ENCODE data around the gene TRIM72. TPM values are rescaled to one million over a fixed set of nuclear protein-coding genes. Genes with fewer than 3 reads are reported as not detected.

TRIM72 gene
- total RNA-seq, 1 donor from 2014 or later = 0.04 TPM

GRCh38 chr16:31202414-31203375, 11.2 kb upstream of the TRIM72 start, which contains the start of gene PYCARD:
PYCARD (minus strand) TSS chr16:31202760; CDS start chr16:31202690, 70 bp downstream.
- H3K36me3 Mint-ChIP-seq = peaks cover 10% of the 10 kb centered on the region
- no peaks in the 10 kb centered on the region for H3K9me3 Mint-ChIP-seq
- DNase-seq (ENCODE audit: low spot score in 2 of 2, unreplicated experiment in 2 of 2) = peak in 1 of 2 experiments; percentile 52
- peaks cover 62% of the 10 kb centered on the region for H3K27me3 Mint-ChIP-seq (ENCODE audit: low read depth)
- peaks cover 13% of the 10 kb centered on the region for H3K4me1 Mint-ChIP-seq
- TF ChIP-seq, protein P1, sequence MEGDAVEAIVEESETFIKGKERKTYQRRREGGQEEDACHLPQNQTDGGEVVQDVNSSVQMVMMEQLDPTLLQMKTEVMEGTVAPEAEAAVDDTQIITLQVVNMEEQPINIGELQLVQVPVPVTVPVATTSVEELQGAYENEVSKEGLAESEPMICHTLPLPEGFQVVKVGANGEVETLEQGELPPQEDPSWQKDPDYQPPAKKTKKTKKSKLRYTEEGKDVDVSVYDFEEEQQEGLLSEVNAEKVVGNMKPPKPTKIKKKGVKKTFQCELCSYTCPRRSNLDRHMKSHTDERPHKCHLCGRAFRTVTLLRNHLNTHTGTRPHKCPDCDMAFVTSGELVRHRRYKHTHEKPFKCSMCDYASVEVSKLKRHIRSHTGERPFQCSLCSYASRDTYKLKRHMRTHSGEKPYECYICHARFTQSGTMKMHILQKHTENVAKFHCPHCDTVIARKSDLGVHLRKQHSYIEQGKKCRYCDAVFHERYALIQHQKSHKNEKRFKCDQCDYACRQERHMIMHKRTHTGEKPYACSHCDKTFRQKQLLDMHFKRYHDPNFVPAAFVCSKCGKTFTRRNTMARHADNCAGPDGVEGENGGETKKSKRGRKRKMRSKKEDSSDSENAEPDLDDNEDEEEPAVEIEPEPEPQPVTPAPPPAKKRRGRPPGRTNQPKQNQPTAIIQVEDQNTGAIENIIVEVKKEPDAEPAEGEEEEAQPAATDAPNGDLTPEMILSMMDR (IDR thresholded peaks at IDR 0.05; ENCODE audit: unreplicated experiment) = no peak
- H3K27ac Mint-ChIP-seq = peak within 1 kb of the TSS; percentile 16
- H3K4me3 Mint-ChIP-seq = peak within 1 kb of the TSS; percentile 79

DNA sequence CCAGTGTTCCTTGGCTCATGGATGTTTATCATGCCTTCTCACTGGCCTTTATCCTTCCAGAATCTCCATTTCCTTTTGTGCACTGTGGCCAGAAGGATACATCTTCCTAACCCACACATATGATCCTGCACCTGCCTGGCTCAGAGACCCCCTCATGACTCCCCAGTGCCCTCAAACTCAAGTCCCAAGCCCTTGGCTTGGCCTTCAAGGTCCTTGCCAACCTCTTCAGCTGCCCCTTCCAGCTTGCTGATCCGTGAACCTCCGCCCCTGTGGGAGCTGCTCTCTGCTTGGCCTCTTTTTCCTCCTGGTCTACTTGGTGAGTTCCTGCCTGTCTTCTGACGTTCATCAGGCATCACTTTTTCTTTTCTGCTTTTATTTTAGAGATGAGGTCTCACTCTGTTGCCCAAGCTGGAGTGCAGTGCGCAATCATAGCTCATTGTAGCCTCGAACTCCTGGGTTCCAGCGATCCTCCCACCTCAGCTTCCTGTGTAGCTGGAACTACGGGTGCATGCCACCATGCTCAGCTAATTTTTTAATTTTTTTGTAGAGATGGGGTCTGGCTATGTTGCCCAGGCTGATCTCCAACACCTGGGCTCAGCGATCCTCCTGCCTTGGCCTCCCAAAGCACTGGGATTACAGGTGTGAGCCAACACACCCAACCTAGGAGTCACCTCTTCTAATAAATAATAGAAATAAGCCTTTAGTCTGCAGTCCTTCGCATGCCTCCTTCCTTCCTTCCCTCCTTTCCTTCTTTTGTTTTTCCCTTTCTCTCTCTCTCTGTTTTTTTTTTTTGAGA, 8.8 kb upstream of the TRIM72 start:
- DNase-seq (ENCODE audit: low spot score in 2 of 2, unreplicated experiment in 2 of 2) = no peak
- Mint-ChIP-seq H3K4me1 (peaks cover 13% of the 10 kb centered on the region), H3K27me3 (ENCODE audit: low read depth) (peaks cover 78% of the 10 kb centered on the region), H3K4me3 (no peak overlapping the region), H3K9me3 (no peaks in the 10 kb centered on the region), H3K36me3 (no peaks in the 10 kb centered on the region), H3K27ac (no peak overlapping the region)
- TF ChIP-seq, protein P1 (IDR thresholded peaks at IDR 0.05; ENCODE audit: unreplicated experiment) = no peak

GRCh38 chr16:31206776-31207175, 7.1 kb upstream of the TRIM72 start:
- TF ChIP-seq, protein P1 (IDR thresholded peaks at IDR 0.05; ENCODE audit: unreplicated experiment) = no peak
- Mint-ChIP-seq H3K9me3 (no peaks in the 10 kb centered on the region), H3K4me3 (no peak overlapping the region), H3K36me3 (no peaks in the 10 kb centered on the region), H3K27me3 (ENCODE audit: low read depth) (peaks cover 81% of the 10 kb centered on the region), H3K27ac (no peak overlapping the region), H3K4me1 (peaks cover 5% of the 10 kb centered on the region)
- no peak for DNase-seq (ENCODE audit: low spot score in 2 of 2, unreplicated experiment in 2 of 2)

DNA sequence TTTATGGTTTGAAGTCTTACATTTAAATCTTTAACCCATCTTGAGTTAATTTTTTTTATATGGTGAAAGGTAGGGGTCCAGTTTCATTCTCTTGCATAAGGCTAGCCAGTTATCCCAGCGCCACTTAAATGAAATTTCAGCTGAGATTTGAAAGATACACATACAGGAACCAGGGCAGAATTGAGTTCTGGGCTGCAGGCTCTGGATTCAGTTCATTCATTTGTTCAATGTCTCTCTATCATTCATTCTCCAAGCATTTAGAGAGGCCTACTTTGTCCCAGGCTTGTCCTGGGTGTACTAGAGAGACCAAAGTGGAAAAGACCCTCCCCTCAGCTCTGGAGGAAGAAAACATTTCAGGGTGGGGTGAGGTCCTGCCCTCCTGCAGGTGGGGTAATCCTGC, 577 bp upstream of the TRIM72 start:
- Mint-ChIP-seq H3K9me3 (no peaks in the 10 kb centered on the region), H3K36me3 (no peaks in the 10 kb centered on the region), H3K27ac (no peak overlapping the region), H3K4me1 (peaks cover 13% of the 10 kb centered on the region), H3K27me3 (ENCODE audit: low read depth) (peaks cover 83% of the 10 kb centered on the region), H3K4me3 (peak overlapping the region; percentile 28)
- DNase-seq (ENCODE audit: low spot score in 2 of 2, unreplicated experiment in 2 of 2) = no peak
- TF ChIP-seq, protein P1 (IDR thresholded peaks at IDR 0.05; ENCODE audit: unreplicated experiment) = no peak

- TF ChIP-seq, protein P1 (IDR thresholded peaks at IDR 0.05; ENCODE audit: unreplicated experiment) = no peak
- Mint-ChIP-seq H3K4me3 (peak overlapping the region; percentile 58), H3K27ac (no peak overlapping the region), H3K27me3 (ENCODE audit: low read depth) (peaks cover 87% of the 10 kb centered on the region), H3K4me1 (peaks cover 13% of the 10 kb centered on the region), H3K9me3 (no peaks in the 10 kb centered on the region), H3K36me3 (no peaks in the 10 kb centered on the region)
- peak in 1 of 2 experiments; percentile 47 for DNase-seq (ENCODE audit: low spot score in 2 of 2, unreplicated experiment in 2 of 2)
Measured at GRCh38 chr16:31214708-31215286, 878 bp downstream of the TRIM72 start.

Measured in mesothelial cell of epicardium (in vitro differentiated cells).